Left lobe of liver (tissue), 2 donors: Measurements from ENCODE around the gene CHST5. TPM values are rescaled to one million over a fixed set of nuclear protein-coding genes. Genes with fewer than 3 reads are reported as not detected.

Experiments used
- ATAC-seq: fragments of 200-7000 bp; cut with Tn5 transposase; one replicate; pipeline ENCODE4 v1.9.1; 2020; ENCODE audit warnings: mild to moderate bottlenecking, moderate library complexity
- DNase-seq: peaks from one replicate; pipeline ENCODE4 v3.0.0-alpha.2; 2020; ENCODE audit warnings: low spot score
- total RNA-seq: library from RNA; stranded (reverse); gene quantifications from one replicate; pipeline ENCODE4 v1.2.1, GENCODE V29; 2021
- donor health status: DM: no; HTN: no; CAD: no; lungs with moderate emphysema.
- donor health status: DM: no; HTN: yes; CAD: no.

Gene CHST5
- total RNA-seq, result not detected

GRCh38 chr16:75535901-75536300, at the start of gene CHST5:
CHST5 (minus strand) TSS chr16:75536108; CDS start chr16:75530384, 5,724 bp downstream.
- ATAC-seq (no peak), DNase-seq (no peak)

- ATAC-seq, result no peak
- DNase-seq, result no peak
These were observed 48.2 kb upstream of the CHST5 start for GRCh38 chr16:75584108-75584507.

- DNase-seq (no peak), ATAC-seq (no peak)
These were observed 43.5 kb upstream of the CHST5 start for GRCh38 chr16:75579281-75579834.

GRCh38 chr16:75578725-75579124, 42.8 kb upstream of the CHST5 start:
- ATAC-seq, result no peak
- no peak for DNase-seq

GRCh38 chr16:75578212-75578611, 42.3 kb upstream of the CHST5 start:
- ATAC-seq (no peak), DNase-seq (no peak)

- DNase-seq, result no peak
- ATAC-seq, result no peak
These were observed 40.5 kb upstream of the CHST5 start for GRCh38 chr16:75576384-75576811.

GRCh38 chr16:75575958-75576357, 40.0 kb upstream of the CHST5 start:
- no peak for ATAC-seq
- no peak for DNase-seq

- DNase-seq, result no peak
- ATAC-seq, result no peak
These were observed 38.0 kb upstream of the CHST5 start for GRCh38 chr16:75573955-75574354.

- no peak for DNase-seq
- ATAC-seq, result no peak
These were observed 37.1 kb upstream of the CHST5 start for GRCh38 chr16:75572864-75573542.

- DNase-seq, result no peak
- ATAC-seq, result no peak
These were observed 34.6 kb upstream of the CHST5 start for GRCh38 chr16:75570396-75571065.

GRCh38 chr16:75567911-75568310, 32.0 kb upstream of the CHST5 start:
- ATAC-seq (no peak), DNase-seq (no peak)

GRCh38 chr16:75566758-75567255, 30.9 kb upstream of the CHST5 start:
- peak; percentile 25 for ATAC-seq

GRCh38 chr16:75566040-75566757, 30.3 kb upstream of the CHST5 start, which contains the start of gene GABARAPL2:
GABARAPL2 (plus strand) TSS chr16:75566379; CDS start chr16:75566487, 108 bp downstream.
- peak; percentile 89 for DNase-seq
- ATAC-seq, result peak; percentile 96

More at GRCh38 chr16:75566758-75567255, 30.9 kb upstream of the CHST5 start:
- DNase-seq, result no peak

GRCh38 chr16:75565640-75566039, 29.7 kb upstream of the CHST5 start:
- DNase-seq (no peak), ATAC-seq (no peak)

- DNase-seq (no peak), ATAC-seq (no peak)
These were observed 23.9 kb upstream of the CHST5 start for GRCh38 chr16:75559564-75560372.

GRCh38 chr16:75558846-75559401, 23.0 kb upstream of the CHST5 start:
- DNase-seq (no peak), ATAC-seq (no peak)

- no peak for ATAC-seq
- DNase-seq, result no peak
These were observed 20.6 kb upstream of the CHST5 start for GRCh38 chr16:75556431-75556950.

GRCh38 chr16:75555707-75556430, 20.0 kb upstream of the CHST5 start, which contains the start of gene TMEM231:
TMEM231 (minus strand) TSS chr16:75556252; CDS start chr16:75556209, 43 bp downstream.
- peak; percentile 96 for DNase-seq
- ATAC-seq, result peak; percentile 96

GRCh38 chr16:75555213-75555706, 19.4 kb upstream of the CHST5 start:
- peak; percentile 59 for ATAC-seq

More at GRCh38 chr16:75555213-75555706, 19.4 kb upstream of the CHST5 start:
- DNase-seq, result peak; percentile 65
